DMS53 treated with DMSO at 0.1 percent for 48 hours (cell line): Measurements from ENCODE around the gene SPIC.

Experiments
- DNase-seq: peaks from one replicate; lab custom pipeline; 2025; ENCODE audit not compliant: unreplicated experiment; lab: John Stamatoyannopoulos, UW

The SPIC gene

GRCh38 chr12:101527682-101528081 is 52.5 kb downstream of the SPIC start:
- DNase-seq, result no peak

DNA sequence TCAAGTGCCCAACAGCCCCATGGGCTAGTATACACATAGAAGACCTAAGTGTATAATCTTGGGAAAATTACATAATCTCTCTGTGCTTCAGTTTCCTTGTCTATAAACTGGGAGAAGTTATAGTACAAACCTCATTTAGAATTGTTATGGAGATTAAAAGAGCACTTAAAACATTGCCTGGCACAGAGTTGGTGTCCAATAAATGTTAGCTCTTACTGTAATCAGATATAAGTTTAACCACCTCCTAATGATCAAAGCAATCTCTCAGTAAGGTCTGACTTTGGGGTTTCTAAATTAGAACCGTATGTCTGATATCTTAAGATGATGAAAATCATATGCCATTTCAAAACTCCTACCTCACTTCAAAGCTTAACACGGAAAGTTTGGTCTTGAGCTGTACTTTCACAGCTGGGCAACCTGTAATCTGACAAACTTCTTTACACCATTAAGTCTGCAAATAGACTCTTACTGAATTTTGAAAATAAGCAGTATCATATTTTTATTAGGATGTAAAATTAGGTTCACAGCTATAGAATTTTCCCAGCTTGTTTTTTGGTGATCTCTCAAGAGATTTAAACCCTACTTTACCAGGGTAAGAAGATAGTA is 61.0 kb downstream of the SPIC start:
- DNase-seq, result no peak
